Heart left ventricle (tissue), 16 donors: ENCODE measurements around the gene APH1B. TPM values are rescaled to one million over a fixed set of nuclear protein-coding genes. Genes with fewer than 3 reads are reported as not detected.

Source experiments
- ATAC-seq, 4 donors: fragments of 200-7000 bp; cut with Tn5 transposase; one replicate each; pipeline ENCODE4 v1.9.1; 2020 to 2022; ENCODE audit warnings: moderate library complexity in 4 of 4, mild to moderate bottlenecking in 3 of 4, moderate number of reproducible peaks in 1 of 4
- DNase-seq, 5 donors: peaks; one replicate each; pipeline ENCODE4 v3.0.0-alpha.2; 2020
- H3K27ac ChIP-seq, 12 donors: fragments of 200-600 bp; sonication (generic) in 4 of 12; one replicate each; pipeline versions ENCODE4 v1.5.0 to v1.8.0; 2016 to 2022; ENCODE audit warnings: mild to moderate bottlenecking in 2 of 12
- H3K27me3 ChIP-seq, 9 donors: fragments of 200-600 bp; sonication (generic) in 2 of 9; one replicate each; pipeline versions ENCODE4 v1.5.1 to v1.8.0; 2016 to 2022; ENCODE audit warnings: mild to moderate bottlenecking in 3 of 9
- H3K36me3 ChIP-seq, 9 donors: fragments of 200-600 bp; sonication (generic) in 2 of 9; one replicate each; pipeline versions ENCODE4 v1.5.0 to v1.8.0; 2018 to 2022; ENCODE audit warnings: mild to moderate bottlenecking in 2 of 9
- H3K4me1 ChIP-seq, 12 donors: fragments of 200-600 bp; sonication (generic) in 4 of 12; one replicate each; pipeline versions ENCODE4 v1.5.0 to v1.8.0; 2016 to 2022; ENCODE audit warnings: mild to moderate bottlenecking in 3 of 12
- H3K4me3 ChIP-seq, 12 donors: fragments of 200-600 bp; sonication (generic) in 4 of 12; one replicate each; pipeline versions ENCODE4 v1.5.0 to v1.8.0; 2017 to 2022; ENCODE audit warnings: mild to moderate bottlenecking in 9 of 12, moderate library complexity in 4 of 12
- H3K9me3 ChIP-seq, 12 donors: fragments of 200-600 bp; sonication (generic) in 4 of 12; one replicate each; pipeline versions ENCODE4 v1.5.0 to v1.8.0; 2016 to 2022; ENCODE audit warnings: mild to moderate bottlenecking in 1 of 12
- CTCF ChIP-seq, 12 donors: fragments of 200-600 bp; sonication (generic) in 4 of 12; IDR thresholded peaks; one replicate each; pipeline versions ENCODE4 v1.5.0 to v1.8.0; 2018 to 2022; ENCODE audit warnings: antibody characterized with exemption in 12 of 12, mild to moderate bottlenecking in 5 of 12
- POLR2A ChIP-seq, 2 donors: fragments of 450-650 bp; IDR thresholded peaks; one replicate each; pipeline ENCODE4 v1.6.1; 2017; ENCODE audit warnings: antibody characterized with exemption in 2 of 2, mild to moderate bottlenecking in 2 of 2, moderate library complexity in 2 of 2
- WGBS, 4 donors: extraction: QIAGEN DNeasy Blood & Tissue Kit in 2 of 4; methylation state at CpG; one replicate each; pipeline versions ENCODE4 v1.1.5 to v1.1.7; 2013 to 2018; 5-methylcytosine and 5-hydroxymethylcytosine counted together
- intact Hi-C, 10 donors: fragments of 100-400 bp; cut with DNase I; formaldehyde crosslinking; loops; one replicate each; pipeline versions ENCODE4 v1.11.1 to v1.14.2; 2022
- polyA plus RNA-seq, 2 donors: library from polyadenylated mRNA; stranded (reverse); fragments of 200-250 nt; gene quantifications; one replicate each; pipeline ENCODE4 v1.2.3, GENCODE V29; 2013
- total RNA-seq, 9 donors: library from RNA; depleted of rRNA in 2 of 9; stranded (reverse); fragments of >200 nt in 2 of 9; fragmentation: NEBNext Ultra II Directional in 3 of 9; extraction: Animal tissue kit (Norgen Biotek cat#: 25700) in 3 of 9; gene quantifications; one replicate each; pipeline versions ENCODE4 v1.1.0 to v1.2.4, GENCODE V29; 2016 to 2023
- donor health status: ischemic (EF 13 %, LVEDD 7.1; RV severe dilation, severe dysfunction).
- donor health status: healthy with polysubstance abuse.
- donor health status: DM: no; HTN: yes; CAD: no.
- donor health status: DM: no; HTN: no; CAD: no.
- donor health status: ischemic (EF 25% LVEDD 6.9; RV normal size, moderate dysfunction).
- donor health status: ischemic (EF 25% LVEDD 5.7; RV mildly dilated, moderate dysfunction).
- donor health status: healthy.
- donor health status: DM: yes; HTN: yes; CAD: no.
- donor health status: ischemic (EF 35%, LVEDD 5.7; RV mildly dilated, moderate dysfunction).
- donor health status: nonischemic (EF 11% LVEDD 7.7; RV severe dilation, severe dysfunction).
- donor health status: DM: yes; HTN: yes; CAD: no.
- donor health status: PGD.
- donor health status: ischemic (EF 29% LVEDD 5.4; RV normal size, mild dysfunction).
- donor health status: nonischemic (EF 23%, LVEDD 6.1; RV moderate dilation, normal function).

The APH1B gene
- total and polyA plus RNA-seq, 11 donors = 1.9 to 17.6 (median 5.7) TPM

- DNase-seq (peak in 4 of 5 donors; percentile 41 to 80 (median 58)), ATAC-seq (peak; percentile 82 to 93 (median 88))
- H3K4me3 ChIP-seq = no peak overlapping the region
- no peaks in the 10 kb centered on the region for H3K9me3 ChIP-seq
- H3K36me3 ChIP-seq = no peaks in the 10 kb centered on the region
- no peaks in the 10 kb centered on the region for H3K27me3 ChIP-seq
- intact Hi-C loops = no loop called here
- WGBS, 4 donors = 24 to 44% (median 36%) methylated on average over 5 of the region's 5 CpGs
- H3K4me1 ChIP-seq = peaks cover 0 to 42% (median 27%) of the 10 kb centered on the region in 12 donors
- peak overlapping the region in 10 of 12 donors; percentile 2 to 63 (median 34) for H3K27ac ChIP-seq
- no peak for TF ChIP-seq POLR2A (IDR thresholded peaks at IDR 0.05)
- no peak for TF ChIP-seq CTCF (IDR thresholded peaks at IDR 0.05)
Observed at GRCh38 chr15:63350178-63350621, 72.8 kb downstream of the APH1B start.

DNA sequence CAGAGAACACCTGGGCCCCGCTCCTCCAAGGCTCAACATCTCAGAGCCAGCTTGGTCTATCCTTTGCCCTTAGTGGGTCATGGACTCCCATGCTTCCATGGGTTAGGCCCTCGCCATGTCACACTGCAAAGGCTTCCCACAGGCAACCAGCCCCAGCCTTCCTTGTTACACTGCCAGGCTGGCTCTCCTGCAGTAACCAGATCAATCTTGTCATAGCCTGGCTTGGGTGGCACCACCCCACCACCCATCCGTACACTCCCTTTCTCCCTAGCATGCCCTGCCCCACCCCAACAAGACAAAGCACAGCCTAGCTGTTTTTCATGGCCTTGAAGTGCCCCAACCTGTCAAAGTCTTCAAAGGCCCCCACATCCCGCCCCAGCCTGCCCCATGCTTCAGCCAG is 73.8 kb downstream of the APH1B start:
- no peak for DNase-seq
- no peaks in the 10 kb centered on the region for H3K9me3 ChIP-seq
- no peaks in the 10 kb centered on the region for H3K27me3 ChIP-seq
- 79 to 97% (median 82%) methylated on average over 4 of the region's 4 CpGs for WGBS, 4 donors
- H3K4me3 ChIP-seq = no peak overlapping the region
- ATAC-seq = no peak
- no peak for TF ChIP-seq POLR2A (IDR thresholded peaks at IDR 0.05)
- no peak for TF ChIP-seq CTCF (IDR thresholded peaks at IDR 0.05)
- peaks cover 0 to 42% (median 27%) of the 10 kb centered on the region in 12 donors for H3K4me1 ChIP-seq
- intact Hi-C loops = no loop called here
- no peak overlapping the region for H3K27ac ChIP-seq
- H3K36me3 ChIP-seq = no peaks in the 10 kb centered on the region

DNA sequence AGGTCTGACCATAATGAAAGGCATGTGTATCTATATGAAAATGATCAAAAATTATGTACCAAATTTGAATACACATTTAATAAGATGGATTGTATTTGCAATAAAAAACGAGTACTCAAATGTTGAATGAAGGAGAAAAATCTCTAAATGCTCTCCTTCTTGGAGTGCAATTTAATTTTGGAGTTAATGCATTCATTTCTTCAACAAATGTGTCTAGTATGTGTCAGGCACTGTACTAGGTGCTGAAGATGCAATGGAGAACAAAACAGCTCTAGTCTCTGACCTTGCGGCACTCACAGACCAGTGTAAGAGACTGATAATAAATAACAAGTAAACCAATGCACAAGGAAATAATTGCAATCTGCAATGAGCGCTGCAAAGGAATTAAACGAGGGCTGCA is 75.4 kb downstream of the APH1B start:
- Histone ChIP-seq H3K36me3 (no peaks in the 10 kb centered on the region), H3K27ac (no peak overlapping the region), H3K4me1 (peaks cover 0 to 30% (median 19%) of the 10 kb centered on the region in 12 donors), H3K27me3 (no peaks in the 10 kb centered on the region), H3K4me3 (no peak overlapping the region), H3K9me3 (no peaks in the 10 kb centered on the region)
- ATAC-seq (no peak), DNase-seq (no peak)
- TF ChIP-seq CTCF (IDR thresholded peaks at IDR 0.05) = no peak
- no peak for TF ChIP-seq POLR2A (IDR thresholded peaks at IDR 0.05)
- intact Hi-C loops = no loop called here
- 86 to 94% (median 89%) methylated on average over 4 of the region's 4 CpGs for WGBS, 4 donors

GRCh38 chr15:63353261-63353660 is 75.9 kb downstream of the APH1B start:
- intact Hi-C loops = no loop called here
- ATAC-seq = no peak
- Histone ChIP-seq H3K9me3 (no peaks in the 10 kb centered on the region), H3K27ac (no peak overlapping the region), H3K4me1 (peaks cover 0 to 26% (median 14%) of the 10 kb centered on the region in 12 donors), H3K27me3 (no peaks in the 10 kb centered on the region), H3K36me3 (no peaks in the 10 kb centered on the region), H3K4me3 (no peak overlapping the region)
- no peak for DNase-seq
- WGBS, 4 donors = 80 to 83% (median 82%) methylated on average over 8 of the region's 8 CpGs
- TF ChIP-seq CTCF (IDR thresholded peaks at IDR 0.05) (no peak), POLR2A (IDR thresholded peaks at IDR 0.05) (no peak)
